ENCODE results near the gene NDUFS8. TPM values are rescaled to one million over a fixed set of nuclear protein-coding genes. Genes with fewer than 3 reads are reported as not detected.

Gene NDUFS8
- total RNA-seq, 1 experiment from 2014 or later: 220 TPM

DNA sequence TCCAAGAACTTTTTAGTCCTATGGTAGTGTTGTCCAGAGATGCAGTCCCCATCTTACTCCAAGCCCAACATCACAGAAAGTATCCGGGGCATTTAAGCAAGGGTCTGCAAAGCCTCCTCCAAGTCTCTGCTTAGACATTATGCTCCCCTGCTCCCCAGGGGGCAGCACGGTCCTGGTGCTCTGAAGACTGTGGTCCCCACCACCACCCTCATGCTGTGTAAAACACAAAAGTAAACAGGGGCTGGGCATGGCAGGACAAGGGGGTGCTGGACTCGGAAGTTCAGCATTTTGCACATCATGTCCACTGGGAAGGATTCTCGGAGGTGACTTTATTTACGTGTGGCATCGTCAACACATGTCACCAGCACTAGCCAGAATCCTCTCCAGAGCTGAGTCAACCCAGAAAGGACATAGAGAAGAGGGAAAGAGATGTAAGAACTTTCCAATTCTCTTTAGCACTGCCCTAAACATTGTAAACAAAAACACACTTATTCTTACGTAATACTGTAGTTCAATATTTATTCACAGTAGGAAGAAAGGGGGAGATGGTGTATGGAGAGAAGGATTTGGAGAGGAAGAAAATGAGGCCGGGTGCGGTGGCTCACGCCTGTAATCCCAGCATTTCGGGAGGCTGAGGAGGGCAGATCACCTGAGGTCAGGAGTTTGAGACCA, 46.0 kb downstream of the NDUFS8 start:
- Histone ChIP-seq H3K27me3 (replicated peaks; ENCODE audit: insufficient read depth, low read depth, low read length, poor library complexity) (no peaks in the 10 kb centered on the region), H3K36me3 (ENCODE audit: insufficient read depth, low read length, poor library complexity, severe bottlenecking) (no peaks in the 10 kb centered on the region), H3K4me3 (ENCODE audit: low read depth, low read length, poor library complexity, severe bottlenecking) (no peak overlapping the region), H3K27ac (ENCODE audit: low read depth, low read length, poor library complexity, severe bottlenecking) (no peak overlapping the region), H3K9me3 (ENCODE audit: low read depth, low read length, poor library complexity, severe bottlenecking) (no peaks in the 10 kb centered on the region), H3K4me1 (ENCODE audit: insufficient read depth, low read length, poor library complexity, severe bottlenecking) (no peaks in the 10 kb centered on the region)
- POLR2A ChIA-PET (ENCODE audit: low non-redundant PET): no interaction called here
- TF ChIP-seq, protein P1, sequence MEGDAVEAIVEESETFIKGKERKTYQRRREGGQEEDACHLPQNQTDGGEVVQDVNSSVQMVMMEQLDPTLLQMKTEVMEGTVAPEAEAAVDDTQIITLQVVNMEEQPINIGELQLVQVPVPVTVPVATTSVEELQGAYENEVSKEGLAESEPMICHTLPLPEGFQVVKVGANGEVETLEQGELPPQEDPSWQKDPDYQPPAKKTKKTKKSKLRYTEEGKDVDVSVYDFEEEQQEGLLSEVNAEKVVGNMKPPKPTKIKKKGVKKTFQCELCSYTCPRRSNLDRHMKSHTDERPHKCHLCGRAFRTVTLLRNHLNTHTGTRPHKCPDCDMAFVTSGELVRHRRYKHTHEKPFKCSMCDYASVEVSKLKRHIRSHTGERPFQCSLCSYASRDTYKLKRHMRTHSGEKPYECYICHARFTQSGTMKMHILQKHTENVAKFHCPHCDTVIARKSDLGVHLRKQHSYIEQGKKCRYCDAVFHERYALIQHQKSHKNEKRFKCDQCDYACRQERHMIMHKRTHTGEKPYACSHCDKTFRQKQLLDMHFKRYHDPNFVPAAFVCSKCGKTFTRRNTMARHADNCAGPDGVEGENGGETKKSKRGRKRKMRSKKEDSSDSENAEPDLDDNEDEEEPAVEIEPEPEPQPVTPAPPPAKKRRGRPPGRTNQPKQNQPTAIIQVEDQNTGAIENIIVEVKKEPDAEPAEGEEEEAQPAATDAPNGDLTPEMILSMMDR (conservative IDR thresholded peaks at IDR 0.05; ENCODE audit: low read depth, low read length): peak; percentile 25; the same call in 1 of the 2 replicates
- TF ChIP-seq EZH2 (IDR thresholded peaks at IDR 0.05; ENCODE audit: borderline replicate concordance, low read depth, low read length, poor library complexity, severe bottlenecking): no peak
- no peak for DNase-seq (ENCODE audit: low spot score)
- CTCF ChIA-PET: no interaction called here
- intact Hi-C loops (cut with micrococcal nuclease; ENCODE audit: unreplicated experiment): no loop called here
- BruUV-seq (replicated peaks): no TSS peak

DNA sequence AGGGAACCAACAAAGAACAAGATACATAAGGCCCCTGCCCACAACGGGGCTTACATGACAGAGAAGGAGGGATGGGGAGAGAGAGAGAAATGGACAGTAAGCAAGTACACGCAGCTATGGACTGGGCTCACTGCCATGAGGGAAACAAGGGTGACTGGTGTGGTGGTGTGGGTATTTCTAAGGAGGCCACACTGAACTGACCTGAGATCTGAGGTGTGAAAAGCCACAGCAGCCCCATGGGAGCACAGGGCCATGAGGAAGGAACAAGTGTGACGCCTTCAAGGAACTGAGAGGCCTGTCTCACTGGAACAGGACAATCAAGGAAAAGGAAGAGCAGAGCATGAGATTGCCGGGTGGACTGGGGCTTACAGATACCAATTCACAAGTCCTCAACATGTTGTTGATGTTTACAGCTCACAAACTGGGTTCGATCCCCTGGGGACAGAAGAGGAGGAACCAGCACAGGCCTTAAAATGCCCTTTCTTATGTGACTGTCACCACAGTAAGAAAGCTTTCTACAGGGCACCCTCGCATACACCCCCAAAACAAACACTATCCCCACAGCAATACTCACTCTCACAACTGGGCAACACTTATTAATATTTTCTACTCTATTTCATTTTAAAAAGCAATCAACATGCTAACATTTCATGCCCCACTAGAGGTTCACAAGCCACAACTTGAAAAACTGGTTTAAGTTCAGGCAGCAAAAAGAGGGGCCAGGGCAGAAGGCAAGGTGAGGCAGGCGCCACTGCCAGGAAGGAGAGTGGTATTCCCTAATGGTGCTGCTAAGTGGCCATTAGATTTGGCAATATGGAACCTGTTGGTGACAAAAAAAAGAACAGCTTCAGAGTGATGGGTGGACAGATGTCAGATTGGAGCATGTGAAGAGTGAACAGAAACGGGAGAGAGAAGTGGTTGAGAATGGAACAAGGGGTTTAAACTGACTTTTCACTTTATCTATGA, 47.4 kb downstream of the NDUFS8 start:
- CTCF ChIA-PET: interaction anchor here (0.7 kb wide), 1 partner anchor 15 kb away, joined by 4 read pairs; no protein-coding TSS in a partner anchor
- intact Hi-C loops (cut with micrococcal nuclease; ENCODE audit: unreplicated experiment): no loop called here
- DNase-seq (ENCODE audit: low spot score): no peak
- TF ChIP-seq, protein P1 (conservative IDR thresholded peaks at IDR 0.05; ENCODE audit: low read depth, low read length): no peak
- TF ChIP-seq EZH2 (IDR thresholded peaks at IDR 0.05; ENCODE audit: borderline replicate concordance, low read depth, low read length, poor library complexity, severe bottlenecking): no peak
- no peaks in the 10 kb centered on the region for H3K9me3 ChIP-seq (ENCODE audit: low read depth, low read length, poor library complexity, severe bottlenecking)
- no peaks in the 10 kb centered on the region for H3K36me3 ChIP-seq (ENCODE audit: insufficient read depth, low read length, poor library complexity, severe bottlenecking)
- H3K27me3 ChIP-seq (replicated peaks; ENCODE audit: insufficient read depth, low read depth, low read length, poor library complexity): no peaks in the 10 kb centered on the region
- H3K27ac ChIP-seq (ENCODE audit: low read depth, low read length, poor library complexity, severe bottlenecking): no peak overlapping the region
- H3K4me1 ChIP-seq (ENCODE audit: insufficient read depth, low read length, poor library complexity, severe bottlenecking): no peaks in the 10 kb centered on the region
- BruUV-seq (replicated peaks): no TSS peak
- H3K4me3 ChIP-seq (ENCODE audit: low read depth, low read length, poor library complexity, severe bottlenecking): no peak overlapping the region
- POLR2A ChIA-PET (ENCODE audit: low non-redundant PET): no interaction called here

DNA sequence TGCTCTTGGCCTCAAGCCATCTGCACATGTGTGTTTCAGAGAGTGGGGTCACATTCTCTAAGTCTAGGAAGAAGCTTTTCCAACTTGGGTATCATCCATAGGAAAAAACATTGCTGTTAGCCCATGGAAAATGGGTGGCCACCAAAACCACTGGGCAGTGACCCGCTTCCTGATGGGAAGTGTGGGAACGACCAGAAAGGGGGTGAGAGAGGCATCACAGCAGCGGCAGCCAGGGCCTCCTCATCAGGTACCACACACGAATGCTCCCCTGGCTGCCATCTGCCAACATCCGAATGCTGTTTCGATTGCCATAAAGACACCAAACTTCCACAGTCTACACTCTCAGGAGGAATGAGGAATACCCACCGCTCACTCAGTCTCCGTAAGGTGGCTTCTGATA, 50.4 kb downstream of the NDUFS8 start:
- DNase-seq (ENCODE audit: low spot score): no peak
- intact Hi-C loops (cut with micrococcal nuclease; ENCODE audit: unreplicated experiment): no loop called here
- TF ChIP-seq EZH2 (IDR thresholded peaks at IDR 0.05; ENCODE audit: borderline replicate concordance, low read depth, low read length, poor library complexity, severe bottlenecking): no peak
- TF ChIP-seq, protein P1 (conservative IDR thresholded peaks at IDR 0.05; ENCODE audit: low read depth, low read length): no peak
- ChIA-PET POLR2A (ENCODE audit: low non-redundant PET) (no interaction called here), CTCF (no interaction called here)
- no TSS peak for BruUV-seq (replicated peaks)
- Histone ChIP-seq H3K9me3 (ENCODE audit: low read depth, low read length, poor library complexity, severe bottlenecking) (no peaks in the 10 kb centered on the region), H3K27ac (ENCODE audit: low read depth, low read length, poor library complexity, severe bottlenecking) (no peak overlapping the region), H3K4me1 (ENCODE audit: insufficient read depth, low read length, poor library complexity, severe bottlenecking) (peaks cover 5% of the 10 kb centered on the region), H3K36me3 (ENCODE audit: insufficient read depth, low read length, poor library complexity, severe bottlenecking) (no peaks in the 10 kb centered on the region), H3K27me3 (replicated peaks; ENCODE audit: insufficient read depth, low read depth, low read length, poor library complexity) (no peaks in the 10 kb centered on the region), H3K4me3 (ENCODE audit: low read depth, low read length, poor library complexity, severe bottlenecking) (no peak overlapping the region)
